SK-N-MC (cell line): ENCODE data around the gene KIAA1191.

Experiments used
- EZH2 ChIP-seq: fragments of 200-600 bp; sonication (generic); IDR thresholded peaks from one replicate; pipeline ENCODE4 v1.6.1; 2017; ENCODE audit warnings: antibody characterized with exemption
- POLR2AphosphoS5 ChIP-seq: IDR thresholded peaks from 2 replicates; pipeline ENCODE4 v1.6.1; 2012; ENCODE audit warnings: mild to moderate bottlenecking, low read depth, low read length, borderline replicate concordance

DNA sequence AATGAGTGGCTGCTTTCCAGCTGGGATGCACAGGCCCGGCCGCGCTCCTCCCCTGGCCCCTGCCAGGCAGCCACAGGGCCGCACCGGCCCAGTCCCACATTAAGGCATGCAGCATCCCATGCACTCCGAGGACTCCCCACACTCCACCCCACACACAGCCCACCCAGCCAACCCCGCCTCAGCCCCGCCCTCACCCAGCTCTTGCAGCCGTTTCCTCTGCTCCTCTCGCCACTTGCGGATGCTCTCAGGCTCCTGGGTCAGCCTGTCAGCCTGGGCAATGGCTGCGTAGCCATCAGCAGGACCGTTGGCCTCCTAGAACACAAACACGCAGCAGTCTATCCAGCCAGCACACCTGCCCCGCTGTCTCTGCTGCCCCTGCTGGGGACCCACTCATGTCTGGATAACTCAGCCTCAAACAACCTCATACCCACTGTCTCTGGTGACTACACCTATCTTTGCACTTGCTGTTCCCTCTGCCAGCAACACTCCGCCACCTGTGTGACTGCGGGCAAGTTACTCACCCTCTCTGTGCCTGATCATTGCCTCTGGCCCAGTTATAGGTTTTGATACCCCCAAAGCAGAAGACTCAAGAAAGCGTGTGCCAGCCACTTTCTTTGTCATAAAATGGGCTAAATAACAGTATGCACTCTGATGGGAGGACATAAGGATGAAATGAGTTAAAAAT, 36.3 kb upstream of the KIAA1191 start:
- no peak for TF ChIP-seq EZH2
- TF ChIP-seq POLR2AphosphoS5: no peak
